Mucosa of descending colon (tissue), 3 donors: ENCODE results near the gene PCTP. TPM values are rescaled to one million over a fixed set of nuclear protein-coding genes. Genes with fewer than 3 reads are reported as not detected.

Experiments used
- ATAC-seq: fragments of 200-7000 bp; cut with Tn5 transposase; one replicate; pipeline ENCODE4 v1.9.1; 2020; ENCODE audit warnings: mild to moderate bottlenecking, moderate library complexity
- DNase-seq, 3 donors: peaks; one replicate each; pipeline ENCODE4 v3.0.0-alpha.2; 2020
- H3K36me3 ChIP-seq: fragments of 200-600 bp; one replicate; pipeline ENCODE4 v1.8.0; 2021; ENCODE audit warnings: low read depth, mild to moderate bottlenecking
- H3K4me1 ChIP-seq: fragments of 200-600 bp; one replicate; pipeline ENCODE4 v1.8.0; 2021; ENCODE audit warnings: low read depth, mild to moderate bottlenecking
- H3K4me3 ChIP-seq: fragments of 200-600 bp; one replicate; pipeline ENCODE4 v1.8.0; 2021; ENCODE audit warnings: mild to moderate bottlenecking
- H3K9me3 ChIP-seq: fragments of 200-600 bp; one replicate; pipeline ENCODE4 v1.8.0; 2021; ENCODE audit warnings: mild to moderate bottlenecking
- CTCF ChIP-seq: fragments of 200-600 bp; IDR thresholded peaks from one replicate; pipeline ENCODE4 v1.8.0; 2022; ENCODE audit warnings: antibody characterized with exemption, mild to moderate bottlenecking
- intact Hi-C, 2 donors: fragments of 100-400 bp; cut with DNase I in 1 of 2; cut with micrococcal nuclease in 1 of 2; formaldehyde crosslinking; loops; one replicate each; pipeline versions ENCODE4 v1.11.0 to v1.11.1; 2022; cut with DNase I, micrococcal nuclease
- total RNA-seq, 3 donors: library from RNA; stranded (reverse); fragmentation: NEBNext Ultra II Directional in 2 of 3; extraction: Animal tissue kit (Norgen Biotek cat#: 25700) in 2 of 3; gene quantifications; one replicate each; pipeline versions ENCODE4 v1.2.1 to v1.2.4, GENCODE V29; 2021 to 2023
- donor health status: DM: no; HTN: no; CAD: no; lungs with moderate emphysema.
- donor health status: DM: no; HTN: no; CAD: no.
- donor health status: DM: no; HTN: yes; CAD: no.

Gene PCTP
- total RNA-seq, 3 donors from 2014 or later: 25.8 to 41.2 (median 28.6) TPM

DNA sequence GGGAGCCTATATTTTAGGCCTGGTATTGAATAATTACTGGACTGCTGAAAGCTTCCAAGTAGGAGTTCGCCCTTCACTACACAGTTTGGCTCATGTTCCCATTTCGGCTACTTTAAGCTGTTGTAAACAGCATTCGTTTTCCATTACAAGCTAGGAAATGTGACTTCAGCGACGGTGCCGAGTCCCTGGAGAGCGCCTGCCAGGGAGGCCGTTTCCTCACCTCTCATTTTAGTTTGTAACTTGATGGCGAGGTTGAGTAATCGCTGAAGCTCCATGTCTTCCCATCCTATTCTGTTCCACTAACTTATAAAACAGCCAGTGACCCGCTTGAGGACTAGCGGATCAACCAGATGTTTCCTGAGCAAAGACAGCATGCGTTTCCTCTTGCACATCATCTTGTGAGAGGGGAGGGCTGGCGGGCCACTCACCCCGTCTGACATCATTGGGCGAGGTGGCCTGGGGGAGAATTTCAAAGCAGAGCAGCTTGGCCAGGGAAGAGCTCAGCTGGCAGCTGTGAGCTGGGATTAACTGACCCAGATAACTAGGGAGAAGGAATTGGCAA lies 32.9 kb downstream of the PCTP start:
- intact Hi-C loops: no loop called here

GRCh38 chr17:55784666-55785065 lies 33.8 kb downstream of the PCTP start:
- Histone ChIP-seq H3K9me3 (no peaks in the 10 kb centered on the region), H3K4me1 (no peaks in the 10 kb centered on the region), H3K4me3 (no peak overlapping the region), H3K36me3 (no peaks in the 10 kb centered on the region)
- intact Hi-C loops: no loop called here
- DNase-seq (no peak), ATAC-seq (no peak)
- no peak for TF ChIP-seq CTCF

More for the DNA sequence above, 32.9 kb downstream of the PCTP start:
- Histone ChIP-seq H3K9me3 (no peaks in the 10 kb centered on the region), H3K36me3 (no peaks in the 10 kb centered on the region), H3K4me1 (no peaks in the 10 kb centered on the region), H3K4me3 (no peak overlapping the region)
- DNase-seq (peak; percentile 37 to 68 (median 37)), ATAC-seq (peak; percentile 62)
- TF ChIP-seq CTCF: no peak

GRCh38 chr17:55785181-55785580 lies 34.3 kb downstream of the PCTP start:
- DNase-seq: no peak
- ATAC-seq: no peak
- no peaks in the 10 kb centered on the region for H3K4me1 ChIP-seq
- no peaks in the 10 kb centered on the region for H3K36me3 ChIP-seq
- H3K4me3 ChIP-seq: no peak overlapping the region
- TF ChIP-seq CTCF: no peak
- intact Hi-C loops: no loop called here
- no peaks in the 10 kb centered on the region for H3K9me3 ChIP-seq

GRCh38 chr17:55793272-55793671 lies 42.4 kb downstream of the PCTP start:
- Histone ChIP-seq H3K4me3 (no peak overlapping the region), H3K4me1 (no peaks in the 10 kb centered on the region), H3K9me3 (no peaks in the 10 kb centered on the region), H3K36me3 (no peaks in the 10 kb centered on the region)
- no peak for ATAC-seq
- intact Hi-C loops: no loop called here
- TF ChIP-seq CTCF: no peak
- DNase-seq: no peak

- Histone ChIP-seq H3K9me3 (no peaks in the 10 kb centered on the region), H3K4me1 (no peaks in the 10 kb centered on the region), H3K4me3 (no peak overlapping the region), H3K36me3 (no peaks in the 10 kb centered on the region)
- TF ChIP-seq CTCF: no peak
- intact Hi-C loops: no loop called here
- no peak for ATAC-seq
- no peak for DNase-seq
These were observed 44.1 kb downstream of the PCTP start for GRCh38 chr17:55794725-55795482.
